ENCODE data around the gene HMGXB4.
A peak's percentile ranks its signal among the peaks of the same experiment; 100 is the strongest.

HMGXB4 gene

DNA sequence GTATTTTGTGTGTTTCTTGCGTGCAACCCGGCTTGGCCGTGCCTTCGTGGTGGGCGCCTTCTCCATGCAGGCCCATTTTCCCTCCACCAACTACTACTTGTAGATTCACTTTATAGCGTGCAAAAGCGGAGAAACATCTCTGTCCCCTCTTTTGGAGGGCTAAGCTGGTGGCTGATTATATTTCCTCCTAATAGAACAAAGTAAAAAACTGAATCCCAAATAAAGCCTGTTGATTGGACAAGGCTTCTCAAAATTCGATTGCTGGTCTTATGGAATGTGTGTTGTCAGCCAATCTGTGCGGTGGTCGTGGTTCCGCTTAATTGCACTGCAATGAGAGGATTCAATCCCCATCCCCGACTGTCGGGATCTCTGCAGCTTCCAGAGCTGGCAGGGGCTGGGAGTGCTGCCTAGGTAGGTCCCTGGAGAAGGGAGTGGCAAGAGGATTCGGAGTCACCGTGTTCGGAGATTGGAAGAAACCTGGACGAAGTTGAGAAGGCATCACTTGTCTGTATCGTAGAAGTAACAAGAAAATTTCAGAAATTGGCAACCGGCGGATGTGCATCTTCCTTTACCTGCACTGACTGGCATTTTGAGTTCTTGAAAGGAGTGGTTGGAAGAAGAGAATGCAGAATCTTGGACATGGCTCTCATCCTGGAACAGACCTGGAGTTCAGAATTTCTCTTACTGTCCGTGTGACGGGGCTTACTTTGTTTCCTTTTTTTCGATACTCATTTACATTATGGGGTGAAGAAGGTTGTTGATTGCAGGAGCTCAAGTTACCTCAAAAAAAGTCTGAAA, 1.1 kb downstream of the HMGXB4 start:
- peak in 1 of 6 experiments; percentile 5 for DNase-seq

DNA sequence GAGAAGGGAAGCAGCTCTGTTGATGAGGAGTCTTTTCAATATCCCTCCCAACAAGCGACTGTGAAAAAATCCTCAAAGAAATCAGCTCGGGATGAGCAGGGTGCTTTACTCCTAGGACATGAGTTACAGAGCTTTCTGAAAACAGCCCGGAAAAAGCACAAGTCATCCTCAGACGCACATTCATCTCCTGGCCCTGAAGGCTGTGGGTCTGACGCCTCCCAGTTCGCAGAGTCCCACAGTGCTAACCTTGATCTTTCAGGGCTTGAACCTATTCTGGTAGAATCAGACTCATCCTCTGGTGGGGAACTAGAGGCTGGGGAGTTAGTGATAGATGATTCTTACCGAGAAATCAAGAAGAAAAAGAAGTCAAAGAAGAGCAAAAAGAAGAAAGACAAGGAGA, 7.7 kb downstream of the HMGXB4 start:
- DNase-seq, result no peak

DNA sequence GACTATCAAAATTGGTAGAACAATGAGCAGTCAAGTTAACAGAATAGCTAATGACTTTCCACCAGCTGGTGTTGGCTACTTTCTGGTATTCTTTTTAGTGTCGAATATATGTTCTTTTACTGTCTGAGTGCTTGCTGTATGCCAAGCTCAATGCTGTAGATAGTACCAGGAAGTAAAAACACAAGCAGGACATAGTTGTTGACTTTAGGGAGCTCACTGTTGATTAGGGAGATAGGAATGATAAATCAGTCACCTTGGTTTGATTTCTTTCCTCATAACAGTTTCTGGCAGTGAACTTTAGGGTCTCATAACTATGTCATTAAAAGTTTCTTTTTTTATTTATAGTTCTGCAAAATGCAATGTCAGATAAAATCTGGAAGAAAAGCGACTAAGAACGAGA, 9.0 kb downstream of the HMGXB4 start:
- DNase-seq, result no peak

DNA sequence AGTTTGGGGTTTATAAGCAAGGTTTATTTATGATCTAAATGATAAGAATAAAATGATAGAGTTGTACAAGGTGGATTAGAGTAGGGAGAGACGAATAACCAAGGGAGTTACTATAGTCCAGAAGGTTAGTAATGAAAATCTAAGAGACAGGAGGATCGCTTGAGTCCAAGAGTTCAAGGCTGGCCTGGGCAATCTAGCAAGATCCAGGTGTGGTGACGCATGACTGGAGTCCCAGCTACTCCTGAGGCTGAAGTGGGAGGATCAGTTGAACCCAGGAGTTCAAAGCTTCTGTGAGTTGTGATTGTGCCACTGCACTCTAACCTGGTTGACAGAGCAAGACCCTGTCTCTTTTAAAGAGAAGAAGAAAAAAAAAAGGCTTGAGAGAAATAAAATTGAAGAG, 12.3 kb downstream of the HMGXB4 start:
- no peak for DNase-seq

DNA sequence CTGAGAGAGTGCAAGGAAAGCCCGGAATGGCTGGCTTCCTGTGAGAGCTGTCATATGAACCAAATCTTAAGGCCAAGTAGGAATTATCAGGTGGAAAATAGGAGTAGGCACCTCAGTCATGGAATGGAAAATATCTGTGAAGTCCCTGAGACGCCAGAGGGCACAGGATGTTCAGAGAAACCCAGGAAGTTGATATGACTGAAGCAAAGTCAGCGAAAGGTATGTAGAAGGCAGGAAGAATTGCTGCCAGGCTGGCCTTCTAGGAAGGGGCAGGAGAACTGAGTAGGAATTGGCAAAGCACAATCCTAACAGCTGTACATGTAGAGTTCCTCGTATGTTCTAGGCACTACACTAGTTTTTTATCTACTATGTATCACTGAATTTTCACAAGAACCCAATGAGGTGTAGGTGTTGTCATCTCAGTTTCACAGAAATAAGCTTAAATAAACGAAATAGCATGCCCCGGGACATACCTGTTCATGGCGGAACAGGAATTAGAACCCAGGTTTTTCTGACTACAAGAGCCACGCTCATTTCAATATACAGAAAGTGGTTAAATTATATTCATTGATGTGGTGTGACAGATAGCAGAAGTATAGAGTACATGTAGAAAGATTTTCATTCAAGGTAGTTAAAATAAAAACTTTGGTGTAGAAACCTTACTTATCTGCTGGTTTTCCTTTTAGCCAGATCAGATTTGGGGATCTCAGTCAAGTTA, 17.0 kb downstream of the HMGXB4 start:
- DNase-seq, result no peak

DNA sequence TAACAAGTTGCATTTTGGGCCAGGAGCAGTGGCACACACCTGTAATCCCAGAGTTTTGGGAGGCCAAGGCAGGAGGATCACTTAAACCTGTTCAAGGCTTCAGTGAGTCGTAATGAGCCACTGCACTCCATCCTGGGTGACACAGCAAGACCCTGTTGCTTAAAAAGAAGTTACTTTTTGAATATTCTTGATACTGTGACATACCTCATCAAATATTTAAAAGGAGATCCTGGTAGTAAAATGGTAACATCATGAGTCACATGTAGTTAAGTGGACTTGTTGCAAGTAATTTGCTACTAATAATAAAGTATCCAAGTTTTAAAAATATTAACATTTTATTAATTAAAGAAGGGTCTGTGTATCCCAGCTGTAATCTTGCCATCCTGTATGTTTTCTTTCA, 18.3 kb downstream of the HMGXB4 start:
- DNase-seq, result no peak

DNA sequence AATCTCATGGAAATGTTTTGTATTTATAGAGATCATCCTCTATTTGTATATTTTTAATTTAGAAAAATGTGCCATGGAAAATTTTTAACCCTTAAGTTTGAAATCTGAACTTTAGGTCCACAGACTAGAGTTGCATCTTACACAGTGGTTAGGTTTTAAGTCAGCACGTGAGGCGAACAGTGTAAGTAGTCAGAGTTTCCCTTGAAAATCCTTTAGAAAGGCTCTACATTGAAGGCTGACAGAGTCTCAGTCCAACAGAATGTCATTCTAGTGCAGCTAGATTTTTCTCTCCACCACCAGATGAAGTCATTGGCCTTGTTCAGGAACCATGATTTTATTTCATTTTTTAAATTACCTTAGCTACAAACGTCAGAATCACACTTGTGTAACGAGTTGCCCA, 18.7 kb downstream of the HMGXB4 start:
- DNase-seq, result no peak

DNA sequence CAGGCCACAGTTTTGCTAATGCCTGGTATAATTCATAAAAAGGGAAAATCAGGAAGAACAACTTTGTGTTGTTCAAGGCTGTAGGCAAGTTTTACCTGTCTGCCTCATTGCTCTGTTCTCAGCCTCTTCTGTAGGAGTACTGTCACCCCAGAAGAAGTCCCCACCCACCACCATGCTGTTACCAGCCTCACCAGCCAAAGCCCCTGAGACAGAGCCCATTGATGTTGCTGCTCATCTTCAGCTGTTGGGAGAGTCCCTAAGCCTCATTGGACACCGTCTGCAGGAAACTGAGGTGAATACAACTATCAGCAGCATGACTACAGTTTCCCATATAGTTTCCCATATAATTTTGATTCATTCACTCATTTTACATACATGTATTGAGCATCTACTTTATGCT, 30.8 kb downstream of the HMGXB4 start:
- no peak for DNase-seq

DNA sequence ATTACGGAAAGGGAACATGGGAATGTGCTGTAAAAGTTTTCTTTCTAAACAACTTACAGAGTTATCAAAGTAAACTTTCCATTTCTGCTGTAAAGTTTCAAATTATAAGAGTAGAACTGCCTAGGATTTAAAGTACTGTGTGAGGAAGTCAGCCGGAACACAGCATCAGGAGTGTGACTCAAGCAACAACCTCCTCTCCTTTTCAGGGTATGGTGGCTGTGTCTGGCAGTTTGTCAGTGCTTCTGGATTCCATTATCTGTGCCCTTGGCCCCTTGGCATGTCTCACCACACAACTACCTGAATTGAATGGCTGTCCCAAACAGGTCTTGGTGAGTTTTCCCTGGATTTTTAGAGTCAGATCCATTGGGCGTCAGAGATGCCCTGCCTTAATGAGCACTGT, 35.5 kb downstream of the HMGXB4 start:
- no peak for DNase-seq

DNA sequence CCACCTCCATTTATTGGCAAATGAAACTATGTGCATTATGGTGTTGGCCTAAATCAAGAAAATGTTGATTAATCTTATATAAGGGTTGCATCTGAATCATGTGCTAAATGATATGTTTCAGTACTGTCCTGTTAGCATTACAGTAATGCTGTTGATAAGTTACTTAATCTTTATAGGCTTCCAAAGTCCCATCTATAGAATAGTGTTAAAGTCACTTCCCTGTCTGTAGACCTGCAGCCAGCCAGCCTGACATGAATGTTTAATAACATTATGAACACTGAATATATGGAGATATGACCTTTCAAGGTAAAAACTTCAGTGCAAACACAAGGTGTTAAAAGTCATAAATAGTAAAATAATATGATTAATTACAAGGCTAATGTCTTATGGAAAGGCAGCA, 38.8 kb downstream of the HMGXB4 start:
- DNase-seq, result no peak

DNA sequence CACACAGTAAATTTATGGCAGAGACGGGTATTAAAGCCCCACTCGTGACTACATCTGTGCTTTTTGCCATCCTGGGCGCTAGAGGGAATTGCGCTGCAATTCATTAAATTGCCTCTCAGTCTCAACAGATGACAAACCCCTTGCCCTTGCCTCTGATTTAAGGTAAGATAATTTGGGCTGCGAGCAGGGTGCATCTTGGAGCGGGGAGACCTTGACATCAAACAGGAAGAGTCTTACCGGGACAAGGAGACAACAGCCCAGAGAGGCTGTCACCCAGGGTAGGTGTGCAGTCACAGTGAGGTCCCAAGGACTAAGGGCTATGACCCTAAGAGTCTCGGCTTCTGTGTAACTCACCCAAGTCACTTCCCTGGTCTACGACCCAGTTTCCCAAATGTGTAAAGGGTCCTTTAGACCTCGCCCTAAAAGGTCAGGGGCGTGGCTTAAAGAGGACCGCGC, 42.0 kb downstream of the HMGXB4 start:
- DNase-seq, result no peak

DNA sequence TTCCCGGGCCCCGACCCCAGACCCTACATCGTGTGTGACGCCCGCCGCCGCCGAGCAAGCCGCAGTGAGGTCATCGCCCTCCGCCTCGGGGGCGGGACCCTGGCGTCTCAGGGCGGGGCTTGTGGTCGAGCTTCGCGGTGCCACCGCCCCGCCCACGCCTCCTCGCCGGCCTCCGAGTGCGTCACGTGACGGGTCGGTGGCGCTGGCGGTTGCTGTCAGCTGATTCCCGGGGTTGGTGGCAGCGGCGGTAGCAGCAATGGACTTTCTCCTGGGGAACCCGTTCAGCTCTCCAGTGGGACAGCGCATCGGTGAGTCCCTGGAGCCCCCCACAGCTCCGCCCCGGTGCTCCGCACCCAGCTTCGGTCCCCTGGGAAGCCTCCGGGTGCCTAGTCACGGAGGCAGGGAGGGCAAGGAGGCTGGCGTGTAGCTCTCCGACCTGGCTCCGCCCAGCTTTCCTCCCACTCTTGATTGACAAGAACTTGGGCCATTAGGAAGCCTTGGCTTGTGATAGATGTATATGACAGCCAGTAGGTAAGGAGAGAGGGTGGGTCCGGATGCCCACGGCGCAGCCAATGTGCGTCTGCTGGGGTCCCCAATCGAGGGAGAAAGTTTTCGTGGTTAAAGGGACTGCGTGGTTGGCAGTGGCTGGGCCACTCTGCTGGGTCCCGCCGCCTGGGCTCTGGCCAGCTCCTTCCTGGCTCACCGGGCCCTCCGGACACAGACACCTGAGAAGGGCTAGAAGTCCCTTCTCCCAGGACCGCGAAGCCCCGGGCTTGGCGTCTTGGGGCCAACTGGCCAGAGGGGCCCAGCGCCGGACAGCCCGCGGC, 42.6 kb downstream of the HMGXB4 start, which contains the start of gene TOM1:
TOM1 (plus strand) TSS at position 222 of the 827 bp plus-strand sequence; CDS start at position 257, 35 bp downstream.
- peak; percentile 93 to 100 (median 98) for DNase-seq

DNA sequence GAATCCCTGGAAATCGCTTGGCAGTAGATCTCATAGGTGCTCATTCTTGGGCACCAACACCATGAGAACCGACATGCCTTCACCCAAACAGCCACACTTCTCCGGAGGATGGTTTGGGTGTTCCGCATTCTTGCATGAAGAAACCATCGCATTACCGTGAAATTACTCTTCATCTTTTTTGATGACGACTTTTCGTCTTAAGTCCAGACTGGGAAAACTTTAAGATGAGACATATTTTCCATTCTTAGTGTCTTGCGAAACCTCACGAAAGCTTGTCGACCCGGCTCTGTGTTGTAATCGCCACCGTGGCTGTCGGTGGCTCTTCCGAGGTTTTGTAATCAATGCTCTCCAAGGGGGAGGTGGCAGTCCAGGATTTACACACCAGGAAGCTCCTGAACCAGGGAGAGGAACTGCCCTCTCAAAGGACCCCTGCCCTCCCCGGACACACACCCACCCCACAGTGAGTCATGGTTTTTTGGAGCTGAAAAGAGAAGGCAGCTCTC, 44.1 kb downstream of the HMGXB4 start:
- DNase-seq, result no peak

DNA sequence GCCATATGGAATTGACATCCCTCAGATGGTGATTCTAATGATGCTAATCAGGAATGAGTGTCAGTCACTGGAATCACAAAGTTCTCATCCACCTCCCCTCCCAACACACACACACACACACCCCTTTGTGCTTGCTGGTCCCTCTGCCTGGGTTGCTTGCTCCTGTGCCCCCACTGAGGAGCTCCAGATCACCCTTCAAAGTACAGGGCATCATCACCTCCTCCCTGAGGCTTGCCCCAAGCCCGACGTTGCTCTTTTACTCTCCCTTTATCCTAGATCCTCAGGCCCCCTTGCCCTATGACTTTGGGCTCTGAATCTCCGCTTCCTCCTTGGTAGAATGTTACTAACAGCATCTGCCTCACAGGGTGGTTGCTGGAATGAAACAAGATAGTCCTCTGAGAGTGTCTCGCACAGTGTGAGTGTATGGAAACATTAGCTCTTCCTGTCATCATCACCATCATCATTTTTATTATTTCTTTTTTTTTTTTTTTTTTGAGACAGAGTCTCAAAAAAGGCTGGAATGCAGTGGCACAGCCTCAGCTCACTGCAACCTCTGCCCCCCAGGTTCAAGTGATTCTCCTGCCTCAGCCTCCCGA, 45.8 kb downstream of the HMGXB4 start:
- no peak for DNase-seq

DNA sequence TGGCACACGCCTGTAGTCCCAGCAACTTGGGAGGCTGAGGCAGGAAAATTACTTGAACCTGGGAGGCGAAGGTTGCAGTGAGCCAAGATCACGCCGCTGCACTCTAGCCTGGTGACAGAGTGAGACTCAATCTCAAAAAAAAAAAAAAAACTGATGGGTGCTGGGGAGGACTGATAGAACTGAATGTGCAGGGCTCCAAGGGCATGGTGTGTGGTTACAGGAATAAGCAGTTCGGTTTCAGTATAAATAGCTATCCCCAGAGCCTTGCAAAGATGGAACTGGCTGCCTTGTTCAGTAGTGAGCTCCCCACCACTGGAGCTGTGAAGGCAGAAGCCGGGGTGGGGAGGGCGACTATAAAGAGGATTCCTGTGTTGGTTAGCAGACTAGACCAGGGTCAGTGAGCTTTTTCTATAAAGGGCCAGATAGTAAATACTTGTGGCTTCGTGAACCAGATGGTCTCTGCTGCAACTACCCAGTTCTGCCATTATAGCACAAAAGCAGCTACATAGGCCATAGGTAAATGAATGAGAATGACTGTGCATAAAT, 48.3 kb downstream of the HMGXB4 start:
- DNase-seq, result no peak

DNA sequence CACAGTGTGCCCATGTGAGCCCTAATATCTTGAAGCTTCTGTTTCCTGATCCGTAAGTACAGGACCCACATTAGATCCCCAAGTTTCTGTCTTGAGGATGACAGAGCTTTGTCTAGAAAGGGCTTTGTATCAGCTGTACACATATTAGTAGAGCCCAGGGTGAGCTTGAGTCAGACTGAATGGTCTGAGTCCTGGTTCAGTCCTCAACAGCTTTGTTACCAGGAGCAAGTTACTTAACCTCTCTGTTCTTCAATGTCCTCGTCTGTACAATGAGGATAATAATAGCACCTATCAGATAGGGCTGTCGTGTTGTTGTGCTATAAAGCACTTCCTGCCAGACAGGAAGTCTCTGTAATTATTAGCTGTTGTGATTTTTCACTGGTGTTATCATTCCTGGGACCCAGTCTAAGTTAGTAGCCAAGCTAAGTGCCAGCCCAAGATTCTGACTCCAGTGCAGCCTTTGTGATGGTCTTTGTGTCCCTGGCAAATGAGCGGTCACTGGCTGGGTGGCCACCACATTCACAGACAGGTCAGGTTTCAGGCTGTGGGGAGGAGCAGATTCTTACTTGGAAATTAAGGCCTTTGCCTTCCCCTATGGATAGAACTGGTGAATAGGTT, 49.2 kb downstream of the HMGXB4 start:
- DNase-seq, result peak in 2 of 6 experiments; percentile 4 to 18

DNA sequence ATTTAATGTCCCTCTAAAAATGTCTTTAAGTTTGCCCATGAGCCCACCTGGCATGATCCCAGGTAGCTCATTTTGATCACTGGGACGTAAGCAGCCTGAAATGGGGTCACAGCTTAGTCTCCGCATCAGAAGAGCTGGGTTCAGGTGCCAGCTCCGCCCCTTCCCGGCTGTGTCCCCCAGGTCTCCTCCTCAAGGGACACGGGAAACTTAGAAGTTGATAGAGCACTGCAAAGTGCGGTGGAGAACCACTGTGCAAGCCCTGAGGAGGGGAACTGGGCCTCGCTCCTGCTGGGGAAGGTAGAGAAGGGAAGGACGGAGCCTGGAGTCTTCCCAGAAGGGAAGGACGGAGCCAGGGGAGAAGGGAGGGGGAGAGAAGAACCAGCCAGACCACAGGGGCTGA, 50.1 kb downstream of the HMGXB4 start:
- DNase-seq, result no peak

DNA sequence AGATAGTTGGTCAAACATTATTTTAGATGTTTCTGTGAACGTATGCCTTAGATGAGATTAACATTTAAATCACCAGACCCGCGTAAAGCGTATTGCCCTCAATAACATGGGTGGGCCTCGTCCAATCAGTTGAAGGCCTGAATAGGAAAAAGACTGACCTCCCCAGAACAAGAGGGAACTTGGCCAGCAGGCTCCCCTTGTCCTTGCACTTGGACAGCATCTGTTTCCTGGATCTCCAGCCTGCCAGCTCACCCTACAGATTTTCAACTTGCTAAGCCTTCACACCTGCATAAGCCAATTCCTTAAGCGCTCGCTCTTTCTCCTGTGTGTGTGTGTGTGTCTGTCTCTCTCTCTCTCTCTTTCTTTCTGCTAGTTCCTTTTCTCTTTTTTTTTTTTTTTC, 50.6 kb downstream of the HMGXB4 start:
- no peak for DNase-seq

DNA sequence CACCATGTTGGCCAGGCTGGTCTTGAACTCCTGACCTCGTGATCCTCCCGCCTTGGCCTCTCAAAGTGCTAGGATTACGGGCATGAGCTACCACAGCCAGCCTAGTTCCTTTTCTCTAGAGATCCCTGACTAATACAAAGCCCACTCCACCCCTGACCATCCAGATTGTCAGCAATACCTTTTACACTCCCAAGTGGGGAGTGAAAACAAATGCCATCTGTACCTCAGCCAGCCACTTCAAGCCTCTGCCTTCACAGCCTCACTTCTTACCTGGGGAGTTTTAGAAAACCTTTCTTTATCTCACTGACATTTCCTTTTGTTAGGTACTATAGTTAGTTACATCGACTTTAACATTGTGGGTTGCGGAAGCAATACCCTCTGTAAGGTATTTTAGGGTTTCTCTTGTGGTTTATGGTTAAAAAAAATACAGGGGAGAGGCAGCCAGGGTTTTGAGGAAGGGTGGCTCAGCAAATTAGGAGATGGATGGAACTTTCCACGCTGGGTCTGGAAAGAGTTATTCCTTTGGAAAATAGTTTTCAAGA, 51.3 kb downstream of the HMGXB4 start:
- peak in 2 of 6 experiments; percentile 15 to 39 for DNase-seq

DNA sequence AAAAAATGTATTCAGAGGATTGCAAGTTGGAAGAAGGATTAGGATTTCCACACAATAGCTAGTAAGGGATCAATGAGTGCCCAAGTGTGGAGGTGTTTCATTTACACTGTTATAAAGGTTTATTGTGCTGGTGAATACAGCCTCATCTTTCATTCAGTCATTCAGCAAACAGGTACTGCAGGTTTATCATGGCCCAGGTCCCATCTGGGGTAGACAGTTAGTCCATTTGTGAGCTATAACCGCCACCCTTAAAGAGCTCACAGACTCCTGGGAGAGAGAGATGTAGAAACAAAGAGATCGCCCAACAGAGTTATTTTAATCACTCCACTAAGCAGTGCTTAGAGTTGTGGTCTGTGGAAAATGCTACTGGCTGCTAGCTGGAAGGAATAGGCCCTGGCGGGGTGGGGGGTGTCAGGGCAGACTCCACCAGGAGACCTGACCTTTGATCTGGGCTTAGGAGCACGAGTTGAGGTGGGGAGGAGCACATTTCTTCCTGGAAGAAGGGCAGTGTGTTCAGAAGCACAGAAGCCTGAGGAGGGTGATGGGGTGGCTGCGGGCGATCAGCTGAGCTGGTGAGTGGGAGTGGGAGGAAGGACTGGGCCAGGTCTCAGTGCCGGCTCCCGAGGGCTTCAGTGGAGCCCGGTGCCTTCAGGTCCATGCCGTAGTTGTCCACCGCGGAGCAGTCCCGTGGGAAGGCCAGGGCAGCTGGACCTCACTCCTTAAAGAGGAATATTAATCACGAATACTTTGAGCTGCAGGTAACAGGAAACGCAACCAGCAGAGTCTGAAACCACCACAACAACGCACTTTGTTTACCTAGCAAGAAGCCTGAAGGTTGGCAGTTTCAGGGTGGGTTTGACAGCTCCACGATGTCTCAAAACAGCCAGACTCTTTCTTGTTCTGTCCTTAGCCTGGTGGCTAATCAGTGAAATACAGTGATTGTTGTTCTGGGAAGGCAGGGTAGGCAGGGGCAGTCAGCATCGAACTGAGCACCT, 53.6 kb downstream of the HMGXB4 start:
- no peak for DNase-seq
